GM19328 (cell line): Measurements from ENCODE around the gene PDZK1IP1.

Experiments
- ATAC-seq: cut with Tn5 transposase; IDR thresholded peaks from one replicate; pipeline ENCODE4 v1.9.1; 2021; ENCODE audit warnings: mild to moderate bottlenecking, moderate library complexity; ENCODE audit not compliant: unreplicated experiment

The PDZK1IP1 gene, protein sequence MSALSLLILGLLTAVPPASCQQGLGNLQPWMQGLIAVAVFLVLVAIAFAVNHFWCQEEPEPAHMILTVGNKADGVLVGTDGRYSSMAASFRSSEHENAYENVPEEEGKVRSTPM

DNA sequence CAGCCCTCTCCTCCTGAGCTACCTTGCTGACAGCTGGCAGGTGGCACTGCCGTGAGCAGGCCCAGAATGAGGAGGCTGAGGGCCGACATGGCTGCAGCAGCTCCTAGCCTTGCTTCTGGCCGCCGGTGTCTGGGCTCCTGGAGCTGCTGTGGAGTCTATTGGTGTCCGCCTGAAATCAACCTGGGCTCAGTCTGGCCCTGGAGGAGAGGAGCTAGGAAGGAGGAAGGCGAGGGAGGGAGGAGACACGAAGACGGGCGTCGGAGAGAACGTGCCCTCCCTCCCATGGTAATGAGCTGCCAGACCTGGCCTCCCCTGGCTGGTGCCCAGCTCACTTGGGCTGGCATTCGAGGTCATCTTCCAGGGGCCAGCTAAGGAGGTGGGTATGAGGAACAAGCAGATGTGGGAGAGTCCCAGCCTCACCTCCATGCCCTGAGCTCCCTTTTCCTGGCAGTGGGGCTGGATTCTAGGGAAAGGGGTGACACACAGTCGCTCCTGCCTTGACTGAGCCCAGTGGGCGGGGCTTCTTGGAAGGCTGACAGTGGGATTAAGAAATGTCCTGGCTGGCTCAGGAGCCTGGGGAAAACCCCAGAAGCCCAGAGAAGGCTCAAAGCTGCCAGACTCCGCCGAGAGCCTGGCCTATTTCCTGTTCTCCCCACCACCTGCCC lies at the start of gene PDZK1IP1:
TSS of gene PDZK1IP1 (minus strand) at position 193 of the 665 bp plus-strand sequence. CDS start at position 89, 104 bp downstream.
- ATAC-seq = no peak

DNA sequence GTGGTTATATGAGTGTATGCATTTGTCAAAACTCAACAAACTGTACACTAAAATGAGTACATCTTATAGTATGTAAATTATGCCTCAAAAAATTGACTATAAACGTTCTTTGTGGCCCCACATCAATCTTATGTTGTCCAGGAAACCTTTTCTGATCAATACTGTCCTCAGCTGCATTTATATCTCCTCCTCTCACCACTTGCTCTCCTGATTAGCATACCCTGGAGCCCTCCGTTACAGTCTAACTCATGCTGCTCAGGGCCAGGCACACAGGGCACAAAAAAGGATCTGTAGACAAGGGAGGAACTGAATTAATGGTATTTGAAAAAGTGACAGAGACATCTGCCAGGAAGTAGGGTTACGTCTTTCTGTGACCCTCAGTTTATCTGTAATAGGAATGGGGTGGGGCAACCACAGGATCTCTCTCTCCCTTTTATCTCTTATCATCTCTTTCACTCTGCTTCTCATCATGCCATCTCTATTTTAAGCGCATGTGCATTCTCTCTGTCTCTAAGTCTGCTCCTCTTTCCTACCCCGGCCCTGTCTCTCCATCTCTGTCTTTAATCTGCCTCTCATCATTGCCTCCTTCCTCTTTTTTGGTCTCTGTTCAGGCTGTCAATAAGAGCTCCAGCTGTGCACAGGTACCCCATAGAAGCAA lies 49.2 kb upstream of the PDZK1IP1 start:
- no peak for ATAC-seq

DNA sequence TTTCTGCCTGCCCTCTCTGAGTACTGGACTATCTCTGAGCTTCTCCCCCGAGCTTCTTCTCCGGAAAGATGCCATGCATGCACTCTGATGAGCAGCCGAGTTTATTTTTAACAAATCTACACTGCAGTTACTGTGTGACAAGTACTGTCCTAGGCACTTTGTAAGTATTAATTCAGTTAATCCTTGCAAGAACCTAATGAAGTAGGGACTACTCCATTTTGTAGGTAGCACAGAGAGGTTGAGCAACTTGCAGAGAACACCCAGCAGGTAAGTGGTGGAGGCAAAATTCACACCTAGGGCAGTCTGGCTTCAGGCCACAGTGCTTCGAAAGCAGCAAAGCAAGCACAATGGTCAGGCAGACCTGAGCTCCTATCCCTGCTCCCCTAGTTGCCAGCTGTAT lies 46.0 kb upstream of the PDZK1IP1 start:
- ATAC-seq = no peak

DNA sequence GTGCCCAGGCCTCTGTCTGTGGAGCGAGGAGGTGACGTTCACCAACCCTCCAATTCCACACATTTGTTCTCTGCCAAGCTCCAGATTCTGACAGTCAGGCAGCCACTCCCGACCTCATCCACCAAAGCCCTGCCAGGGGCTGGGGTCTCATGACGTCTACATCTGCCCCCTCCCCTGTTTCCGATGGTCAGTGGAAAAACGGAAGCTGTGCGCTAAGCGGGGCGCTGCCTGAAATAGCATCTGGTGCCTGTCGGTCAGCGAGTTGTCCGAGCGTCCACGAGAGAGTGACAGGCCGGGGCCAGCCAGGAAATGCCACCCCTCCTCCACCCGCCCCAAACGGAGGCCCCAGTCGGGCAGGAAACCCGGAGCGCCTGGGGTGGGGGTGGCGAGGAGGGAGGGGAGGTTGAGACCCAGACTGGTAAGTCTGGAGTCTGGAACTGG lies 45.4 kb upstream of the PDZK1IP1 start:
- ATAC-seq = no peak

DNA sequence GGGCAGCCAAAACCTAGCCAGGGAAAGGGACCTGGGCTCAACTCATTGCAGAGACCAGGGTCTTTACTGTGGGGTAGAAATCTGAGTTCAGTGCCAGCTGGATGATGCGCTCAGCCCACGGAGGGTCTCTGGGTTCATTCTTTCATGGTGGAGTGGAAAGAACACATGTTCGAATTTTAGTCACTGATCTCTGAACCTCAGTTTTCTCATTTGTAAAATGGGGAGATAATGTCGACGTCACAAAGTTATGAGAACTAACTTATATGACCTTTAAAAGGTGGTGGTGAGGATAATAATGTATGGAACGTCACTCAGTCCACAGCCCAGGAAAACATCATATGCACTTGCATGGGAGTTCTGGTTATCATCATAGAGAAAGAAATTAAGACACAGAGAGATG lies 43.4 kb upstream of the PDZK1IP1 start:
- ATAC-seq = no peak

DNA sequence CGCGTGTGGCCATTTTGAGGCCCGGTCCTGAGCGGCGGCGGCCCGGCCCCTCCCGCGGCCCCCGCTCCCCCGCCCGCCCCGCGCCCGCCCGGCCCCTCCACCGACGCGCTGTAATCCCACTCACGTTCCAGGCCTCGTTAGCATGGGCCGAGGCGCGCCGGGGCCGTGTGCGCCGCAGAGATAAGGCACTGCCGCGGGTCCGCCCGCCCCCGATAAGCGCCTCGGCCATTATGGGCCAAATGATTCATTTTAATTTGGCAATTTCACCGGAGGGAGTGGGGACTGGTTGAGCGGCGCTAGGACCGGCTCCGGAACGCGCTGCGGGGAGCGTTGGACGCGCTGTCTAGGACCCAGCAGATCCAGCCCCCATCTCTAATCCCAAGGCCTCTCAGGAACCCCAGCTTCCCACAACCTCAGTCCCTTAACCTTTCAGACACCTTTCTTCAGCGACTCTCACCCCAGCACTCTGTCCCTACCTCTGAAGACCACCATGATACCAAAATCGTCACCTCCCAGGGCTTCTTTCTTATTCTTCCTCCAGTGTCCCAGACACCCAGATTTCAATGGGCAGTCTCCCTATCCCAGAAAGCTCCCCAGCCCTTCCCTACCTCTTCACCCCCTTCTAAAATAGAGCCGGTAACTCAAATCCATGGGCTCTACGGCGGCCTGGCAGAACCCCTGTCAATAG lies 42.5 kb upstream of the PDZK1IP1 start, which contains the start of gene TAL1:
TSS of gene TAL1 (minus strand) at position 39 of the 688 bp plus-strand sequence. CDS start 6,337 bp downstream, outside the sequence.
- no peak for ATAC-seq

DNA sequence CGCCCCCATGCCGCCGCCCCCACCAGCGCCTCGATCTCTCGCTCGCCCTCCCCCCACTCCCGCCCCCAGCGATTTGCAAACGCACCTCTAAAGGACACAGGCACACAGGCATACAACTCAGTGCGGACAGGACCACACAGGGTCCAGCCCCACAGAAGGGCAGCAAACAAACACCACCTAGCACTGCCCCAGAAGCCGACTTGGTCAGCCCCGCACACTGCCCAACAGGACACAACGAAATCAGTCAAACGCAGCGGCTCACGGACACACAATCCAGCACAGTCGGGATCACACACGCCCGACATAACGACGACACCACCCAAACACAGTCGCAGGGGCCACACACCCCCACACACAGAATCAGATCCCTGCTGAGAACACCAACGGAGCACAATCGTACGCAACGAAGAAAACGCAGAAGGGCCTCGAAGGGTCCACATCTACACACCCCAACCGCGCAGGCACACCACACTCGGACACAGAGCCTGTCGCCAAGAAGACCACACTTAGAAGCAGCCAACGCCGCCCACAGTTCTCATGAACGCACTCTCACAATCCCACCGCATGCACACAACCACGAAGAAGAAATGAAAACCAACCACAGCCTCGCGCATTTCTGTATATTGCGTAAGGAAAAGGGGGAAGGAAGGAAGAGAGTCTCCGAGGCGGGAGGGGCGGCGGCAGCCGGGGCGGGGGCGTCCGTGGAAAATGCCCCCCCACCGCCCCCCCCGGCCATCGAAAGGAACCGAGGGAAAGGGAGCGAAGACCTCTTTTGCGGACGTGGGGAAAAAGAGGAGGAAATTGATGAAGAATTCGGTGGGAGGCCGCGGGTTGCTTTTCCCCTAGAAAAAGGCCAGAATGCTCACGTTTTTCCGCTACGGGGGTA lies 41.7 kb upstream of the PDZK1IP1 start:
- no peak for ATAC-seq

DNA sequence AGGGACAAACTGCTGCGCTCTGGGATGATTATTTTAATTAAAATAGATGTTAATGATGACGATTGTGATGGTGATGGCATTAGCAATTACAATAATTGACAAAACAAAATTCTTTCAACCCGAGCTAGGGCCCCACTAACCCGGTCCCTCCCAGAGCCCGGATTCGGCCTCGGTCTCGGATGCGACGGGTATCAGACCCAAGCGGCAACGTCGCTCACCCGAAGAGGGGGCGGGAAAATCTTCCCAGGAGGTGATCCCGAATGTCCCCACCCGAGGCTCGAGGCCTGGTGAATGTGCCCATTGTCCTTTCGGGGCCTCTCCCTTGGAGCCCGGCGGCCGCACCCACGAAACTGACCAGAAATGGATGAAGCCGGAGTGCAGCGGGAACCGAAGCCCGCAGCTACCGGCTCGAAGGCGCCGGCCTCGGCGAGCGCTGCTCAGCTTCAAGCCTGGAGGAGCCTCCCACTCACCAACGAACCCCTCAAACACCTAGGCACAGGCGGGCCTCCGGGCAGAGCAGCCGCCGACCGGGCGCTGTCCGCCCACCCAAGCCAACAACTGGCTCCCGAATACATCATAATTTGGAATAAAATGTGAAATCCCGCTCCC lies 41.0 kb upstream of the PDZK1IP1 start:
- ATAC-seq = no peak

DNA sequence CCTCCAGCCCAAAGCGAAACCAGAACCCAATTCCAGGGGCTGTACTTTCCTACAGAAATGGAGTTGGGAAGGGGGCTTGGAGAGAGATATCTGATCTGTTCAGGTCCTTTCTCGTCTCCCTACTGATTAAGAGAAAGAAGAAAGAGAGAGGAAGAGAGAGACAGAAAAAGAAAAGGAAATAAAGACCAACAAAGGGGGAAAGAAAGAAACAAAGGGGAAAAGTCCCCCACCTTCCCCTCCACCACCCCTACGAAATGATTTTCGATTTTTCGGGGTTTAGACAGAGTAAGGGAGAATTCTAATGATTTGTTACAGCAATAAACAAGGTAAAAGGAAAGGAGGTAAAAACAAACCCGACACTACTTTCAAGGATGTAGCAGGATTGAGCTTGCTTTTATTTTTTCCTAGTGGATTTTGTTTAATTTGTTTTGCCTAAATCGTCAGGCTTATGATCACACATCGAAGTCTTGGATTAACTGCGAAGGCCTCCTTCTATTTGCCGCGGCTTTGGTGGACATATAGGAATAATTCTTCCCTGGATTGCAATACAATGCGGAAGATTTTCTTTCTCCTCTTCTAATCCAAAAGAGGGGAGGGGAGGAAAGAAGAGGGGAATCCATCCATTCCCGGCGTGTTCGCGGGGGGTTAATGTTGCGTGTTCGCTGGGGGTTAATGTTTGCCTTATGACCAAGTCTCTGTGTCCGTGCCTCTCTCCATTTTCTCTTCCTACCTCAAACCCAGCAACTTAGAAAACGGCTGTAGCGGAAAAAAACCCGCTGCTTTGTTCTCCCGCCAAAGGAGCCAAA lies 40.3 kb upstream of the PDZK1IP1 start:
- ATAC-seq = no peak

DNA sequence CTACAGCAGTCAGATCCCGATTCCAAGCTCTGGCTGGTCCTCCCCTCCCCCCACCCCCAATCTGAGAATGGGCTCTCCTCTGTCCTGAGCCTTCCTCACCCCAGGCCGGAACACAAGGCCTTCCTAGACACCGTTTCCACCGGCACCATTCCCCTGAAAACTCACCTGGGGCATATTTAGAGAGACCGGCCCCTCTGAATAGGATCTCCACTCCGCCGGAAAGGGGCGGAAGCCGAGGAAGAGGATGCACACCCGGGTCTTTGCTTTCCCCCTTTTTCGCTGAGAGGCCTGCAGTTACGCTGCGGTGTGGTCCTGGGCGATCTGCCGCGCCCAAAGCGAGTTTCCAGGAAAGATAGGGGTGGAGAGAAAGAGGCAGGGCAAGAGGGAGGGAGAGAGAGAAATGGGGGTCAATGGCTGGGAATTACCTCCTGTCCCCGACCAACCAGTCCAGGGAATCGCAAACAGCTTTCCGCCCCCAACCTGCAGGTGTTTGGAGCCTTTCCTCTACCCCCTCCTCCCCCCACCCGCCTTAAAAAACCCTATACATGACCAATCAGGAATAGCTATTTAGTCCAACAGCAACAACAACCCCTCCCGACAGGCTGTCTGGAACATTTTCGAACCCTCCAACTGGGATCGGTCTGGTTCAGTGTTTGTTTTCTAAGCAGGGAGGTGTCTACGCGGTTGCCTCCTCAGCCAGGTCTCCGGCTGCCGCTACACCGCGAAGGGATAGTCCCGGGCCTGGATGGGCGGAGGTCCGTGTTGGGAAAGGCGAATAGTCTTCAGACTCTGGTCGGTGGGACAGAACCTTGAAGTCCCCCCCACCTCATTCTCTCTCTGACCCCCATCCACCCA lies 39.4 kb upstream of the PDZK1IP1 start:
- ATAC-seq = no peak

DNA sequence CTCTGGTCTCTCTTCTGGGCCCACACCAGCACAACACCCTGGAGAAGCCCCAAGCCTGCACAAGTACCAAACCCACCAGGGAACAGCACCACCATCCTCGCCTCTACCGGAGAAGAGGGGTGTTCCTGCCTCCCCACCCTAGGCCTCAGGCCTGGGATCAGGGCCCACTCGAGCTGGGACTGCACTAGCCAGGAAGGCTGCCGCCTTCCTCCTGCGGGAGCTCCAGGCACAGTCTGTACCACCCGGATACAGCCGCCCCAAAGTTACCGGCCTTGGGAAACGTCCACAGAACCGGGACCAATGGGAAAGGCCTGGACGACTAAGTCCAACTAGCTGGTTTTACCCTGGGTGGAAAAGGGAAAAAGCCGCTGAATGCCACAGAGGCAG lies 38.8 kb upstream of the PDZK1IP1 start:
- ATAC-seq = no peak

DNA sequence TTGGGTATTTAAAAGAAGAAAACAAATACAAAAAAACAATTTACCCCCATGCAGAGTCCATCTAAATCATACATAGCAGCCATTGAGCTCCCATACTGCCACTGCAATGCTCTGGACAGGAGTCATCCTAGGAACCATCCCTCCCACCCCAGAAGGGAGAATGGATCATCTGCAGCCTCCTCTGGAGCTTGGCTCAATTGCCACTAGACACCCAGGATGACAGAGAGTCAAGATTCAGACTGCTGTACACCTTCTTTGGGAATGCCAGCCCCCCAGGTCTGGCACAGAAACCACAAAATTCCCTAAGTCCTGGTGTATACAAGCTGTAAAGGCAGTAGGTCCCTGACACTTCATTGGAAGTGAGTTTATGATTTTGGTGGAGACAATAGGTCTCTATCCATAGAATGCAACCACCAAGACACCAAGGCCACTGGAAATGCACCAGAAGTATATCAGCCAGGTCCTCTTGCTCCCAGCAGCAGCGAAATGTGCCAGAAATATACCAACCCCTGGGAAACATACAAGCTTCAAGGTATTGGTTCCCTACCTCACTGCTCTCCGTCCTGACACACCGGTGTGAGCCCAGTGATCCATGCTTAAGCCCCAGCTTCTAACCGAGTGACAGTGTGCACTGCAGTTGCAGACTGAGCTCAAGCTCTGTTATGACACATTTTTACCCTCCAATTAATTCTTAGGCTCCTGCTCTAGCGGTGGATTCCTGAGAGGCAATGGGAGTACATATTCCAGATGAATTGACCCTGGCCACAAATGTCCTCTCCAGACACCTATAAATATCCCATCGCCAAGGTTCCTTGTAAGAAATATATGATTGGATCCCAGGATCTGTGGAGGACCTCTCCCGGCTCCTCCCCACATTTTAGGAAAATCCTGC lies 37.8 kb upstream of the PDZK1IP1 start:
- ATAC-seq = no peak

DNA sequence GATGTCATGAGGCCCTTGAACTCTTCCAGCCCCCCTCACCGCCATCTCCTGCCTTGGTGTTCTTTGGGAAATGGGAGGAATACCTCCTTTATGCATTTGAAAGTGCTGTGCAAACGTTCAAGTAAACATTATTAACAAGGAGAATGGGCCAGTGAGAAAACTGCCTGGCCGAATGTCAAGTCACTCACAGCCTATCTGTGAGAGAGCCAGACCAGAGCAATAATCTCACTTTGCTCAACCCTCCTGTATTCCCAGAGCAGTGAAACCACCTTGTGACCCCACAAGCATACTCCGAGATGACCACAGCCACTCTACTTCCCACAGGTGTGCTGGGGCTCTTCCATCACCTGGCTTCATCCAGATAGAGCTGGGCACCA lies 37.0 kb upstream of the PDZK1IP1 start:
- ATAC-seq = no peak

DNA sequence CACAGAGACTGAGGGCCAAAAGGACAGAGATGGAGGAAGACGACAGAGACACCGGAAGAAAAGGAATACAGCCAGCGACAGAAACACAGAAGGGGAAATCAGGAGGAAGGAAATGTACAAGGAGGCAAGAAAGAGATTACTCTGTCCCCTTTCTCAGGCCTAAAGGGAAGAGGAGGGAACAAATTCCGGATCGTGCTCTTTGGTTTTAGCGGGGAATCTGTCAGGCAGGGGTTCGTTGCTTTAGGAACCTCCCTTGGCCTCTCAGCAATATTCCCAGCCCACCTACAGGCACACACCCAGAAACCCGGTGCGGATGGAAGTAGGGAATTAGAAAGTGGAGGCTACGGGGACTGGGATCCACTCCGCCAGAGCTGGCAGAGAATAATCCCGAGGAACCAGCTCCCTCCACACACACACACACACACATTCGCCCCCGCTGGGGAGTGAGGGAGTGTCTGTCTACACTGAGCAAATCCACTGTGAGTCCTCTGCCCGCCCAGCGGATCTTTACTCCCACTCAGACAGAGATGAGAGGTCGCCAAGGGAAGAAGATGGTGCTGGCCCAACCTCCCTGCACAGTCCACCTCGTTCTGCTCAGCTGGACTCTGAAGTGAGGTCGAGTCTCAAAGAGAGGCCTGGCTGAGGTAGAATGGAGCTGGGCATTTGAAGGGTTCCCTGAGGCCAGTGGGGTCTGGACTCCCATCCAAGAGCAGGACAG lies 36.4 kb upstream of the PDZK1IP1 start:
- ATAC-seq = no peak

DNA sequence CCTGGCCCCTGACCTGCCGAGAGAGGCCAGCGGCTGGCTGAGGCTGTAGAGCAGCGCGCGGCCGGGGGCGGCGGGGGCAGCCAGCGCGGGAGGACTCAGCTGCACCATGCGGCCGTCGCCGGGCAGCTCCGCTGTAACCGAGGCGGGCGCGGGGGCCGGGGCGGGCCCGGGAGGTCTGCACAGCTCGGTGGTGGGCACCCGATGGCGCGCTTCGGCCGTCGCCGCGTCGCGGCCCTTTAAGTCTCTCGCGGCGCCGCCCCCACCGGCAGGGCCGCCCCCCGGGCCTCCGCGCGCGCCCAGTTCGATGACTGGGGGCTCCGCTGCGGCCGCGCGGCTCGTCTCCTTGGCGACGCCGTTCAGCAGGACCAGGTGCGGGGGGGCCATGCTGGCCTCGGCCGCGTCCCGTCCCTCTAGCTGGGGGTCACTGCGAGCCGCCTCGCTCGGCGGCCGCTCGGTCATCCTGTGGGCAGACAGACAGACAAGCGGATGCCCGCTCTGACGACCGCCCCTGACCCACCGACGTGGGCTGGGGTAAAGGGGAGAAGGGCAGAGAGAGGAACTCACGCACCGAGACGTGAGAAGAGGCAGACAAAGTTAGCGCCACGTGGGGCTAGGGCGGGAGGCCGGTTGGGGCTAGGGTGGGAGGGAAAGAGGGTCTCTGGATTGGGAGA lies 35.7 kb upstream of the PDZK1IP1 start:
- ATAC-seq = no peak

DNA sequence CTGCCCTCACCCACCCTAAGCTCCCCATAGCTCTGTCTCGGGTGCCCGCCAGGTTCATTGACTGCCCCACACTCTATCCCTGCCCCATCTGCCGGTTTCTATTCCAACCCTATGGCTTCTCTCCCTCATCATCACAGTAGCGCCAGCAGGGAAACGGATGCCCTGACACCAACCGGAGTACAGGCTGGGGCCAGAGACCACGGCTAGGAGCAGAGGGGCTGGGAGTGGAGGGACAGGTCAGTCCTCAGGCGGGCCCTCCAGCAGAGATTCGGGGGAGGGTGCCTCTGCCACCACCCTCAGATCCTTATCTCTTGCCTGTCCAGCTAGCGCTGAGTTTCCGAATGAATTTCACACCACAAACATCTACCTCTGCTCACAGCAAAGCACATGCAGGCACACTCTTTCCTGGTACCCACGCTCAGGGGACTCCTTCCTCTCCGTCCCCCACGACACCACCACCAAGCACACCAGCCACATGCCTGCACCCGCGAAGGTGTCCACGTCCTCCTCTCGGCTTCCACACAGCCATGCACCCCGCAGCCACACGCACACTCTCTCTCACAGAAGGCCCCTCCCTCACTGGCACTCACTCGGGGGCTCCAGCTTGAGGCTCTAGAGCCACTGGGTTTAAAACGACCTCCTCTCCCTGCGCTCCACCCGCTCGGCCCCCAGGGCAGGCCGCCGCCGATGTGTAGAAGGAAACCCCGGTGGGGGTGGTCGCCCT lies 35.0 kb upstream of the PDZK1IP1 start:
- no peak for ATAC-seq
